ENCODE results near the gene CYP2C18.
"Not testable (repeated sequence)": the region's sequence is repeated elsewhere in the genome, so short reads cannot be mapped to it uniquely, and the experiment has no call there.

CYP2C18 gene

DNA sequence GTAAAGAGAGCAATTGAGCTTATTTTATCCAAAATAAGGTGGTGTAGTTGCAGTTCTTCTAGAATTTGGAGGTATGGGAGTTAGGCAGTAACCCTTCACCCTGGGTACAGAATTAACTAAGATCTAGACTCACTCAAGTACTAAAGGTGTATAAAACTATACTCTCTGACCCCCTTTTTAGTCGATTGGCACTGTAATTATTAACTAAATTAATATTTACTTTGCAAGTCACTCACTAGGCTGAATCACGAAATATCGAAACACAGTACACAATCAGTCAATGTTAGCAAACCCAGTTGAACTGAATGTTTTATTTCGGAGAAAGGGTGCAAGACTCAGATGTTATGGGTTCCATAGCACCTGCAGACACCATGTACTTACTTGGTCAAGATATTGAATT, 64.3 kb downstream of the CYP2C18 start:
- DNase-seq, result no peak

GRCh38 chr10:94757916-94758315, 74.4 kb downstream of the CYP2C18 start:
- no peak for DNase-seq

DNA sequence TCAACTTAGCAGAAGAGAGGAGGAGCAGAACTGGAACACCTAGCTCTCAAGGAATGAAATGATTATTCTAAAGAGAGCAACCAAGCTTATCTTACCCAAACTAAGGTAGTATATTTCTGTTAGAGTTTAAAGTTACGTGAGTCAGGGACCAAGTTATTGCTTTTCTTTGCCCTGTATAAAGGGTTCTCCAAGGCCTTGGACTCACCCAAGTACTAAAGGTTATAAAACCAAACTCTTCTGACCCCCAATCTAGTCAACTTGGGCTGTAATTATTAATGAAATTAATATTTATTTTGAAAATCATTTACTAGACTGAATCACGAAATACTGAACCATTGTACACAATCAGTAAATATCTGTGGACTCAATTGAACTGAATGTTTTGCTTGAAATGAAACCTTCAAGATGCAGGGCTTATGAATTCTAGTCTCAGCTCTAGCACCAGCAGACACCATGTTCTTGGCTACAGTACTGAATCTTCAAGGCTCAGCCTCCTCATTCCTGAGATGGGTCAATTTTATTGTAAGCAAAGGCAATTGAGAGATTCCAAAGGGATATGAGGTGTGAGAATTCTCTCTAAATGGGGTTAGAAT, 77.2 kb downstream of the CYP2C18 start:
- DNase-seq, result no peak

DNA sequence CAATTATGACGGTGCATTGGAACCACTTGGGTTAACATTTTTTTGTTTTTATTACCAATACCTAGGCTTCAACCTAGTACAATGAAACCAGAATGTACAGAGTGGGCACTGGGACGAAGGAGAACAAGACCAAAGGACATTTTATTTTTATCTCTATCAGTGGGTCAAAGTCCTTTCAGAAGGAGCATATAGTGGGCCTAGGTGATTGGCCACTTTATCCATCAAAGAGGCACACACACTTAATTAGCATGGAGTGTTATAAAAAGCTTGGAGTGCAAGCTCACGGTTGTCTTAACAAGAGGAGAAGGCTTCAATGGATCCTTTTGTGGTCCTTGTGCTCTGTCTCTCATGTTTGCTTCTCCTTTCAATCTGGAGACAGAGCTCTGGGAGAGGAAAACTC, 78.9 kb downstream of the CYP2C18 start, which contains the start of gene CYP2C19:
Gene CYP2C19 (plus strand): TSS at position 289 of the 400 bp plus-strand sequence. CDS start 25 bp downstream, at position 314.
- DNase-seq, result no peak

DNA sequence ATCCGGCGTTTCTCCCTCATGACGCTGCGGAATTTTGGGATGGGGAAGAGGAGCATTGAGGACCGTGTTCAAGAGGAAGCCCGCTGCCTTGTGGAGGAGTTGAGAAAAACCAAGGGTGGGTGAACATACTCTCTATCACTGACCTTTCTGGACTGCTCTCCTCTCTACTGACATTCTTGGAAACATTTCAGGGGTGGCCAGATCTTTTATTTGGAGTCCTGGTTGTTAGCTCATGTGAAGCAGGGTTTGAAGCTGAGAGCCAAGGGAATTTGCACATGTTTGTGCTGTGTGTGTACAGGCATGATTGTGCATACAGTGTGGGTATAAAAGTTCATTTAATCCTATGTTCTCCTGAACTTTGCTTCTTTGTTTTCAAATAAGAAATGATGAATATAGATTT, 91.9 kb downstream of the CYP2C18 start:
- DNase-seq, result not testable (repeated sequence)

DNA sequence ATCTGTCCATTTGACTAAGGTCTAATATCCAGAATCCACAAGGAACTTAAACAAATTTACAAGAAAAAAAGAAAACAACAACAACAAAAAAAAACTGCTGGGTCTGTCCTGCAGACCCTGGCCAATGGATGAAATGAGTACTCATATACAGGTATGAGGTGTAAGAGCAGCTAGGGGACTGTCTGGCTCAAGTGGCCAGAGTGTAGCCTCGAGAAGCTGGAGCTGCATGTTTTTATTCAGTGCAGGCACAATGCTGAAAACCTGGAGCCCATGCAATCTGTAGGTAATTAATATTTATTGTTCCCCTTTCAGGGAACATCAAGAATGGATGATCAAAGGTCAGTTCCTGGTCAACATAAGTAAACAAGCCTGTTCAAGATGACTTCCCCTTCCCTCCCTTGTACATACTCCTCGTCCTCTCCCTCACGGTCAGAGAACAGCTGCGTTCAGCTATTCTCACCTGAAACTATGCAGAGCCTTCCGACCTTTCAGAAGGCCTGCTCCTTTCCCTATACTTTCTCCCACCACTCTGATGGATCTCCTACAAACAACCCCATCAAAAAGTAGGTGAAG, 94.4 kb downstream of the CYP2C18 start:
- no peak for DNase-seq

- no peak for DNase-seq
Observed at GRCh38 chr10:94780844-94781243, 97.3 kb downstream of the CYP2C18 start.

DNA sequence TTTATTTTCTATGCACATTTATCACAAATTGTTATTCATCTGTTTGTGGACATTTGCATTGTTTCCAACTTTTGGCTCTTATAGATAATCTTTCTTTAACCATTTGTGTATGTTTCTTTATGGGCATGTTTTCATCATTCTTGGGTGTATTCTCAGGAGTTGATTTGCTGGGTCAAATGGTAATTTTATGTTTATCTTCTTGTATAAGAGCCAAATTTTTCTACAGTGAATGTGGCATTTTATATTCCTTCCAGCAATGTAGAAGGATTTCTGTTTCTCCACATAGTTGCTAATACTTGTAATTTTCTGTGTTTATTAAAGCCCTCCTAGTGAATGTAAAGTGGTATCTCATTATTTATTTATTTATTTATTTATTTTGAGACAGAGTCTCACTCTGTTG, 100.7 kb downstream of the CYP2C18 start:
- no peak for DNase-seq

- DNase-seq, result no peak
Observed at GRCh38 chr10:94785211-94785610, 101.7 kb downstream of the CYP2C18 start.
